CD4-positive, alpha-beta memory T cell (primary cell): ENCODE results near the gene RNF213. TPM values are rescaled to one million over a fixed set of nuclear protein-coding genes. Genes with fewer than 3 reads are reported as not detected.

Source experiments
- CTCF ChIA-PET: fragments of 350-600 bp; sonication (Branson Sonifier 250); formaldehyde crosslinking; loops from one replicate; lab custom pipeline; 2021; ENCODE audit warnings: inconsistent platforms; ENCODE audit not compliant: partially characterized antibody; lab: Charles Lee
- POLR2A ChIA-PET: fragments of 350-600 bp; sonication (Branson Sonifier 250); formaldehyde crosslinking; loops from one replicate; lab custom pipeline; 2021; ENCODE audit not compliant: partially characterized antibody; lab: Charles Lee
- DNase-seq, 5 donors: peaks; one replicate each; pipeline versions ENCODE4 v3.0.0 to v3.0.0-alpha.2; 2020 to 2022; ENCODE audit warnings: mixed read lengths in 1 of 5
- H3K27ac ChIP-seq: one replicate; pipeline ENCODE4 v1.7.0; 2013; ENCODE audit warnings: low read depth, low read length
- H3K27me3 ChIP-seq: 2 replicates; pipeline ENCODE4 v1.7.0; 2013; ENCODE audit warnings: mild to moderate bottlenecking, low read length, moderate library complexity; ENCODE audit not compliant: insufficient read depth
- H3K36me3 ChIP-seq: 2 replicates; pipeline ENCODE4 v1.7.0; 2013; ENCODE audit warnings: mild to moderate bottlenecking, low read length, moderate library complexity; ENCODE audit not compliant: insufficient read depth
- H3K4me1 ChIP-seq: 2 replicates; pipeline ENCODE4 v1.7.0; 2013; ENCODE audit warnings: mild to moderate bottlenecking, low read length, moderate library complexity; ENCODE audit not compliant: insufficient read depth
- H3K4me3 ChIP-seq, 2 donors: one replicate each; pipeline ENCODE4 v1.7.0; 2013; ENCODE audit warnings: low read length in 2 of 2, mild to moderate bottlenecking in 1 of 2
- H3K9me3 ChIP-seq, 2 donors: one replicate each; pipeline ENCODE4 v1.7.0; 2013; ENCODE audit warnings: low read length in 2 of 2, control low read depth in 1 of 2; ENCODE audit not compliant: control insufficient read depth in 1 of 2
- H3K27ac Mint-ChIP-seq, 7 donors: one replicate each; pipeline ENCODE4 v1.8.0; 2020 to 2021; ENCODE audit warnings: mixed read lengths in 7 of 7, mild to moderate bottlenecking in 6 of 7, inconsistent platforms in 3 of 7, moderate library complexity in 3 of 7
- H3K27me3 Mint-ChIP-seq, 2 donors: one replicate each; pipeline ENCODE4 v1.8.0; 2020 to 2021; ENCODE audit warnings: mixed read lengths in 2 of 2
- H3K36me3 Mint-ChIP-seq, 2 donors: one replicate each; pipeline ENCODE4 v1.8.0; 2020 to 2021; ENCODE audit warnings: mixed read lengths in 2 of 2, inconsistent platforms in 1 of 2, mild to moderate bottlenecking in 1 of 2
- H3K4me1 Mint-ChIP-seq, 4 donors: one replicate each; pipeline ENCODE4 v1.8.0; 2020 to 2021; ENCODE audit warnings: mixed read lengths in 4 of 4, mild to moderate bottlenecking in 1 of 4
- H3K4me3 Mint-ChIP-seq, 8 donors: one replicate each; pipeline ENCODE4 v1.8.0; 2020 to 2021; ENCODE audit warnings: mixed read lengths in 8 of 8, mild to moderate bottlenecking in 7 of 8, moderate library complexity in 6 of 8, inconsistent platforms in 3 of 8
- H3K9me3 Mint-ChIP-seq, 8 donors: one replicate each; pipeline ENCODE4 v1.8.0; 2020 to 2021; ENCODE audit warnings: mixed read lengths in 8 of 8, mild to moderate bottlenecking in 5 of 8, inconsistent platforms in 3 of 8, moderate library complexity in 1 of 8
- intact Hi-C: fragments of 100-400 bp; cut with micrococcal nuclease; formaldehyde crosslinking; loops from one replicate; pipeline ENCODE4 v1.15.1; 2023
- polyA plus RNA-seq, 2 donors: library from polyadenylated mRNA; unstranded; fragments of 300-500 nt; fragmentation: Illumina TruSeq; gene quantifications; one replicate each; pipeline ENCODE4 v1.2.3, GENCODE V29; 2021
- total RNA-seq, 2 experiments: library from RNA; stranded (reverse); gene quantifications; one replicate each; pipeline ENCODE4 v1.2.3, GENCODE V29; 2021

Gene RNF213
- total and polyA plus RNA-seq, 4 experiments from 2014 or later, result 11.2 to 399 (median 217) TPM

GRCh38 chr17:80358131-80358530, 97.5 kb downstream of the RNF213 start:
- H3K27ac Mint-ChIP-seq, result peak overlapping the region in 1 of 7 donors; percentile 20
- Histone ChIP-seq H3K9me3 (no peaks in the 10 kb centered on the region), H3K4me1 (no peaks in the 10 kb centered on the region), H3K4me3 (no peak overlapping the region), H3K27me3 (no peaks in the 10 kb centered on the region), H3K27ac (no peak overlapping the region), H3K36me3 (peaks cover 88% of the 10 kb centered on the region)
- no peak for DNase-seq
- CTCF ChIA-PET, result no interaction called here
- intact Hi-C loops, result no loop called here
- POLR2A ChIA-PET, result no interaction called here
- no peak overlapping the region for H3K4me3 Mint-ChIP-seq
- peaks cover 0 to 4% (median 0%) of the 10 kb centered on the region in 8 donors for H3K9me3 Mint-ChIP-seq
- H3K36me3 Mint-ChIP-seq, result peaks cover 79 to 82% of the 10 kb centered on the region in 2 donors
- peaks cover 0 to 2% (median 0%) of the 10 kb centered on the region in 4 donors for H3K4me1 Mint-ChIP-seq
- H3K27me3 Mint-ChIP-seq, result no peaks in the 10 kb centered on the region

- H3K4me3 ChIP-seq, result no peak overlapping the region
- intact Hi-C loops, result no loop called here
- Mint-ChIP-seq H3K9me3 (peaks cover 0 to 2% (median 0%) of the 10 kb centered on the region in 8 donors), H3K4me1 (peaks cover 0 to 2% (median 0%) of the 10 kb centered on the region in 4 donors), H3K4me3 (no peak overlapping the region), H3K36me3 (peaks cover 81 to 82% of the 10 kb centered on the region in 2 donors), H3K27me3 (no peaks in the 10 kb centered on the region), H3K27ac (peak overlapping the region in 1 of 7 donors; percentile 75)
- ChIA-PET POLR2A (no interaction called here), CTCF (no interaction called here)
- no peak for DNase-seq
- no peaks in the 10 kb centered on the region for H3K4me1 ChIP-seq
- H3K27me3 ChIP-seq, result no peaks in the 10 kb centered on the region
- H3K9me3 ChIP-seq, result no peaks in the 10 kb centered on the region
- H3K27ac ChIP-seq, result no peak overlapping the region
- H3K36me3 ChIP-seq, result peaks cover 88% of the 10 kb centered on the region
These were observed 98.2 kb downstream of the RNF213 start for GRCh38 chr17:80358861-80359260.

DNA sequence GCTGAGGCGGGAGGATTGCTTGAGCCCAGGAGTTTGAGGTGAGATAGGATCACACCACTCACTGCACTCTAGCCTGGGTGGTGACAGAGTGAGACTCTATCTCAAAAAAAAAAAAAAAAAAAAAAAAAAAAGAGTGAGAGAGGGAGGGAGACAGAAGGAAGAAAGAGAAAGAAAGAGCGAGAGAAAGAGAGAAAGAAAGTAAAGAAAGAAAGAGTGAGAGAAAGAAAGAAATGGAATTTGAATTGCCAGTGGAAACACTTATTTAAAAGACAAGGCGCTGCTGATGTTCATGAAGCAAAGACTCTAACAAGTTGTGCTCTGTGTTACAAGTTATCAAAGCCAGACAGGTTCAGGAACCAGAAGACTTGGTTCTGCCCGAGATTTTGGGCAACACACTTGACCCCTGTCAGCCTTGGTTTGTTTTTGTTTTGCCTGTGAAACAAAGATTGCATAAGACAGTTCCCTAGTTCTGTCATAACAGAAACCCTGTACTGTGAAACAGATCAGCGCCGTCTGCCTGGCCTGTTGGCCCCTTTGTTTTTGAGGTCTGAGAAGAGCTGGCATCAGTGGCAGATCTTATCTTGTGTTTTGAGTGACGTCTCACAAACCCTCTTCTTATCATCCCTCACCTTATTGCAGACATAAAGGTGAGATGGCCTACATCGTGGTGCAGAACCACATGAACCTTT, 98.9 kb downstream of the RNF213 start:
- Histone ChIP-seq H3K9me3 (no peaks in the 10 kb centered on the region), H3K36me3 (peaks cover 88% of the 10 kb centered on the region), H3K27ac (no peak overlapping the region), H3K27me3 (no peaks in the 10 kb centered on the region), H3K4me1 (no peaks in the 10 kb centered on the region), H3K4me3 (no peak overlapping the region)
- intact Hi-C loops, result no loop called here
- Mint-ChIP-seq H3K4me1 (peaks cover 0 to 2% (median 0%) of the 10 kb centered on the region in 4 donors), H3K9me3 (peaks cover 0 to 2% (median 0%) of the 10 kb centered on the region in 8 donors), H3K27ac (peak overlapping the region in 3 of 7 donors; percentile 29 to 53 (median 47)), H3K27me3 (no peaks in the 10 kb centered on the region), H3K4me3 (no peak overlapping the region), H3K36me3 (peaks cover 79 to 84% of the 10 kb centered on the region in 2 donors)
- ChIA-PET POLR2A (no interaction called here), CTCF (no interaction called here)
- DNase-seq, result no peak

GRCh38 chr17:80360396-80360795, 99.7 kb downstream of the RNF213 start:
- CTCF ChIA-PET, result interaction anchor here (1.6 to 2.3 kb wide), 2 partner anchors 17 to 165 kb away, joined by 4 to 6 read pairs; no protein-coding TSS in a partner anchor
- H3K4me1 Mint-ChIP-seq, result peaks cover 0 to 2% (median 0%) of the 10 kb centered on the region in 4 donors
- no peak overlapping the region for H3K4me3 Mint-ChIP-seq

DNA sequence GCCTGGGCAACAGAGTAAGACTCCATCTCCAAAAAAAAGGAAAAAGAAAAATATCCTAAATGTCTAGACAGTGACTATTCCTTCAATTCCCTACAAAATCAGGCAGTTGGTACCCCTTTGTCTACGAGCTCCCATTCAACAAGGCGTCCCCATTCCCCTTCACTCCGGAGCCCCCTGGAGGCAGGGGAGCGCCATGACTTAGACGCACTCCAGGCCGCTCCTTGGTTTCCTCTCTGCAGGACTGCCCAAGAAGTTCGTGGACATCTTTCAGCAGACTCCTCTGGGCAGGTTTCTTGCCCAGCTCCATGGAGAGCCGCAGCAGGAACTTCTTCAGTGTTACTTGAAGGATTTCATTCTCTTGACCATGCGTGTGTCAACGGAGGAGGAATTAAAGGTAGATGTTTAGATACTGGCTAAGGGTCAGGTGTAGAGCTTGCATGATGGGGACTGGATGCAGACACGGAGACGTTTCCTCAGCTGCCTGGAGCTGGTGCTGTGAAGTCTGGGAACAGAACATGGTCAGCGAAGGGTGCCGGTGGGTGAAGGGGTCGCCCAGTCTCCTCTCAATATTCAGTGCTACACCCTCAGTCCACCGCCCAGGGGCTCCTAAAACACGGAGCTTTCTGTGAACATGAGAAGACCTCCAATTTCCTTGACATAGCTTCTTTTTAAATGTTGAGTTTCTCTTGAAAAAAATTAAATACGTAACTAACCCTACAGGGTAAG, 101.0 kb downstream of the RNF213 start:
- peak in 2 of 5 donors; percentile 13 to 18 for DNase-seq
- Mint-ChIP-seq H3K9me3 (no peaks in the 10 kb centered on the region), H3K4me1 (peaks cover 0 to 2% (median 0%) of the 10 kb centered on the region in 4 donors), H3K36me3 (peaks cover 79 to 87% of the 10 kb centered on the region in 2 donors), H3K27me3 (no peaks in the 10 kb centered on the region), H3K4me3 (no peak overlapping the region), H3K27ac (peak overlapping the region in 4 of 7 donors; percentile 37 to 84 (median 46))
- ChIA-PET POLR2A (no interaction called here), CTCF (interaction anchor here (1.6 to 2.3 kb wide), 4 partner anchors 16 to 166 kb away, joined by 4 to 6 read pairs (median 6); no protein-coding TSS in a partner anchor)
- no peaks in the 10 kb centered on the region for H3K27me3 ChIP-seq
- H3K4me1 ChIP-seq, result no peaks in the 10 kb centered on the region
- peaks cover 89% of the 10 kb centered on the region for H3K36me3 ChIP-seq
- no peak overlapping the region for H3K4me3 ChIP-seq
- intact Hi-C loops, result no loop called here
- no peaks in the 10 kb centered on the region for H3K9me3 ChIP-seq
- no peak overlapping the region for H3K27ac ChIP-seq

More at GRCh38 chr17:80360396-80360795, 99.7 kb downstream of the RNF213 start:
- no peak overlapping the region for H3K27ac ChIP-seq
- H3K27me3 ChIP-seq, result no peaks in the 10 kb centered on the region
- intact Hi-C loops, result no loop called here
- no peaks in the 10 kb centered on the region for H3K9me3 ChIP-seq
- peaks cover 89% of the 10 kb centered on the region for H3K36me3 ChIP-seq
- H3K27ac Mint-ChIP-seq, result peak overlapping the region in 1 of 7 donors; percentile 37
- H3K27me3 Mint-ChIP-seq, result no peaks in the 10 kb centered on the region
- POLR2A ChIA-PET, result no interaction called here
- H3K36me3 Mint-ChIP-seq, result peaks cover 81 to 86% of the 10 kb centered on the region in 2 donors
- no peak for DNase-seq
- no peak overlapping the region for H3K4me3 ChIP-seq
- no peaks in the 10 kb centered on the region for H3K4me1 ChIP-seq
- peaks cover 0 to 2% (median 0%) of the 10 kb centered on the region in 8 donors for H3K9me3 Mint-ChIP-seq

- Mint-ChIP-seq H3K9me3 (no peaks in the 10 kb centered on the region), H3K27me3 (no peaks in the 10 kb centered on the region), H3K4me1 (no peaks in the 10 kb centered on the region), H3K4me3 (no peak overlapping the region), H3K27ac (peak overlapping the region in 1 of 7 donors; percentile 8), H3K36me3 (peaks cover 82 to 93% of the 10 kb centered on the region in 2 donors)
- no peak for DNase-seq
- H3K9me3 ChIP-seq, result no peaks in the 10 kb centered on the region
- H3K27me3 ChIP-seq, result no peaks in the 10 kb centered on the region
- POLR2A ChIA-PET, result interaction anchor here (0.7 kb wide), 1 partner anchor 27 kb away, joined by 3 read pairs; no protein-coding TSS in a partner anchor
- H3K4me1 ChIP-seq, result no peaks in the 10 kb centered on the region
- CTCF ChIA-PET, result interaction anchor here (1.6 to 2.3 kb wide), 3 partner anchors 18 to 167 kb away, joined by 6 read pairs; no protein-coding TSS in a partner anchor
- no peak overlapping the region for H3K4me3 ChIP-seq
- H3K27ac ChIP-seq, result no peak overlapping the region
- intact Hi-C loops, result no loop called here
- peaks cover 94% of the 10 kb centered on the region for H3K36me3 ChIP-seq
These were observed 101.9 kb downstream of the RNF213 start for GRCh38 chr17:80362428-80363119.
